Smooth muscle cell (in vitro differentiated cells): ENCODE results near the gene ENTPD2. TPM values are rescaled to one million over a fixed set of nuclear protein-coding genes. Genes with fewer than 3 reads are reported as not detected.
A peak's percentile ranks its signal among the peaks of the same experiment; 100 is the strongest.

Source experiments
- DNase-seq: peaks from one replicate; lab custom pipeline; 2025; ENCODE audit not compliant: unreplicated experiment; lab: John Stamatoyannopoulos, UW
- H2AFZ ChIP-seq: fragments of 200-600 bp; sonication (generic); 2 replicates; pipeline ENCODE4 v1.6.0; 2016; ENCODE audit warnings: antibody characterized with exemption, low read depth, mild to moderate bottlenecking
- H3F3A ChIP-seq: fragments of 200-600 bp; sonication (generic); 2 replicates; pipeline ENCODE4 v1.6.0; 2017; ENCODE audit warnings: antibody characterized with exemption, low read depth
- H3K27ac ChIP-seq: fragments of 200-600 bp; sonication (generic); 2 replicates; pipeline ENCODE4 v1.5.1; 2016; ENCODE audit warnings: low read depth, mild to moderate bottlenecking
- H3K27me3 ChIP-seq: fragments of 200-600 bp; sonication (generic); 2 replicates; pipeline ENCODE4 v1.6.1; 2016; ENCODE audit warnings: low read depth, mild to moderate bottlenecking
- H3K36me3 ChIP-seq: fragments of 200-600 bp; sonication (generic); 2 replicates; pipeline ENCODE4 v1.5.1; 2016; ENCODE audit warnings: low read depth
- H3K4me1 ChIP-seq: fragments of 200-600 bp; sonication (generic); 2 replicates; pipeline ENCODE4 v1.5.1; 2016; ENCODE audit warnings: low read depth
- H3K4me2 ChIP-seq: fragments of 200-600 bp; sonication (generic); 2 replicates; pipeline ENCODE4 v1.6.0; 2016; ENCODE audit warnings: mild to moderate bottlenecking
- H3K4me3 ChIP-seq: fragments of 200-600 bp; sonication (generic); 2 replicates; pipeline ENCODE4 v1.5.1; 2016; ENCODE audit warnings: mild to moderate bottlenecking
- H3K79me2 ChIP-seq: fragments of 200-600 bp; sonication (generic); 2 replicates; pipeline ENCODE4 v1.6.0; 2016; ENCODE audit warnings: low read depth, mild to moderate bottlenecking
- H3K9ac ChIP-seq: fragments of 200-600 bp; sonication (generic); 2 replicates; pipeline ENCODE4 v1.6.0; 2016; ENCODE audit warnings: low read depth
- H3K9me3 ChIP-seq: fragments of 200-600 bp; sonication (generic); replicated peaks from 2 replicates; pipeline ENCODE4 v1.5.1; 2016; ENCODE audit warnings: low read depth
- H4K20me1 ChIP-seq: fragments of 200-600 bp; sonication (generic); 2 replicates; pipeline ENCODE4 v1.6.0; 2016; ENCODE audit warnings: low read depth
- WGBS: methylation state at CpG from one replicate; pipeline ENCODE4 v1.1.7; 2016; ENCODE audit warnings: low lambda C conversion rate; 5-methylcytosine and 5-hydroxymethylcytosine counted together
- polyA plus RNA-seq: library from polyadenylated mRNA; unstranded; fragments of >200 nt; fragmentation: Nextera tagmentation; extraction: Ambion mirVana; gene quantifications from 2 replicates; pipeline ENCODE4 v1.2.1, GENCODE V29; 2016
- total RNA-seq: library from RNA; depleted of rRNA; stranded (reverse); fragments of >200 nt; gene quantifications from 2 replicates; pipeline ENCODE4 v1.2.3, GENCODE V29; 2014
- TF ChIP-seq, protein P1 (sequence below): fragments of 200-600 bp; sonication (generic); IDR thresholded peaks from 2 replicates; pipeline ENCODE4 v1.5.1; 2017; ENCODE audit warnings: borderline replicate concordance, mild to moderate bottlenecking, antibody characterized with exemption; ENCODE audit not compliant: insufficient read depth, poor library complexity, severe bottlenecking

Gene ENTPD2
- total and polyA plus RNA-seq, 2 experiments from 2014 or later, result 0.30 TPM; not detected in 1

DNA sequence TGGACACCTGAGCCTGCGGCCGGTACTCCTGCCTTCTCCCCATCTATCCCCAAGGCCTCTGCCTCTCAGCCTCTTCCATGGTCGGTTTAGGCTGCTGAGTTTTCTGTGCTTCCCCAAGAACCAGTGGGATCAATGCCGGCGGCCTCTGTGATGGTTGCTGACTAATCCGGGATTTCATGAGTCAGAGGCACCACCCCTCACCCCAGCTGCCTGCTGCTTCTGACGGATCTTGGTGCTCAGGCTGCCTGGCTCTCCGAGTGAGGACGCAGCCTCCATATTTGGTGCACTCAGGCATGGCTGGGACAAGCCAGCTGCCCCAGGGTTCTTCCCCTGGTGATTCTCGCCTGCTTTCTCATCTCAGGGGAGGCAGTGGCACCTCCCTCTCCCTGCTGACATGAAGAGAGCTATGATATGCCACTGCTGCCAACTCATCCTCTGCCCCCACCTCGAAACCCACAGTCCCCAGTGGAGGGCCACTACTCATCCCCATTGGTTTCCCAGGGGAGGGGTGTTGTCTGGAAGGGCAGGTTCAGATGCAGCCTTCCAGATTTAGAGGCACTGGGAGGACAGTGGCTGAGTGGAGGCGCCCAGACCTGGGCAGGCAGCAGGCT, 29.6 kb upstream of the ENTPD2 start:
- no peaks in the 10 kb centered on the region for H3K9me3 ChIP-seq
- peaks cover 10% of the 10 kb centered on the region for H3K79me2 ChIP-seq
- H2AFZ ChIP-seq, result no peak overlapping the region
- no peaks in the 10 kb centered on the region for H3K36me3 ChIP-seq
- no peaks in the 10 kb centered on the region for H3K27me3 ChIP-seq
- no peak overlapping the region for H3K4me3 ChIP-seq
- H3K4me1 ChIP-seq, result peaks cover 22% of the 10 kb centered on the region
- 18% methylated on average over 12 of the region's 12 CpGs for WGBS
- H3K4me2 ChIP-seq, result peak overlapping the region; percentile 59
- no peak overlapping the region for H3K9ac ChIP-seq
- peak overlapping the region; percentile 83 for H3K27ac ChIP-seq
- H3F3A ChIP-seq, result peaks cover 29% of the 10 kb centered on the region
- TF ChIP-seq, protein P1, sequence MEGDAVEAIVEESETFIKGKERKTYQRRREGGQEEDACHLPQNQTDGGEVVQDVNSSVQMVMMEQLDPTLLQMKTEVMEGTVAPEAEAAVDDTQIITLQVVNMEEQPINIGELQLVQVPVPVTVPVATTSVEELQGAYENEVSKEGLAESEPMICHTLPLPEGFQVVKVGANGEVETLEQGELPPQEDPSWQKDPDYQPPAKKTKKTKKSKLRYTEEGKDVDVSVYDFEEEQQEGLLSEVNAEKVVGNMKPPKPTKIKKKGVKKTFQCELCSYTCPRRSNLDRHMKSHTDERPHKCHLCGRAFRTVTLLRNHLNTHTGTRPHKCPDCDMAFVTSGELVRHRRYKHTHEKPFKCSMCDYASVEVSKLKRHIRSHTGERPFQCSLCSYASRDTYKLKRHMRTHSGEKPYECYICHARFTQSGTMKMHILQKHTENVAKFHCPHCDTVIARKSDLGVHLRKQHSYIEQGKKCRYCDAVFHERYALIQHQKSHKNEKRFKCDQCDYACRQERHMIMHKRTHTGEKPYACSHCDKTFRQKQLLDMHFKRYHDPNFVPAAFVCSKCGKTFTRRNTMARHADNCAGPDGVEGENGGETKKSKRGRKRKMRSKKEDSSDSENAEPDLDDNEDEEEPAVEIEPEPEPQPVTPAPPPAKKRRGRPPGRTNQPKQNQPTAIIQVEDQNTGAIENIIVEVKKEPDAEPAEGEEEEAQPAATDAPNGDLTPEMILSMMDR, result no peak
- peak; percentile 70 for DNase-seq
- peaks cover 25% of the 10 kb centered on the region for H4K20me1 ChIP-seq

DNA sequence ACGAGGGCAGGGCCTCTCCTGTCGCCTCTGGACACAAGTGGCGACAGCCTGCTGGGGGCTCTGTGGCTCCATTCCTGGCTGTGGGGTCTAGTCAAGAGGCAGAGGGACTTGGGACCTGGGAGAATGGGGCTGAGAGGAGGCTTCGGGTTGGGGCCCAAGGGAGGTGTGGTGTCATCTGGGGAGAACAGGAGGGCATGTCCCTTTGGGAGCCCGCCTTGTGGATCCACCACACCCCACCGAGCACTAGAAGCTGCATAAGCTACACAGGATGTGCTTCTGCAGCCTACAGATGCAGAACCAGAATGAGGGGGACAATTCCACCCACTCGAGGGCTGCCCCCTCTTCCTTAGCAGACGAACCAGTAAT, 29.0 kb upstream of the ENTPD2 start:
- H4K20me1 ChIP-seq, result peaks cover 30% of the 10 kb centered on the region
- H3K4me1 ChIP-seq, result peaks cover 22% of the 10 kb centered on the region
- H3F3A ChIP-seq, result peaks cover 29% of the 10 kb centered on the region
- H3K9ac ChIP-seq, result peak overlapping the region; percentile 7
- H2AFZ ChIP-seq, result no peak overlapping the region
- H3K9me3 ChIP-seq, result no peaks in the 10 kb centered on the region
- TF ChIP-seq, protein P1, result no peak
- H3K36me3 ChIP-seq, result no peaks in the 10 kb centered on the region
- H3K27ac ChIP-seq, result peak overlapping the region; percentile 83
- WGBS, result 72% methylated on average over 8 of the region's 8 CpGs
- H3K4me3 ChIP-seq, result no peak overlapping the region
- no peak for DNase-seq
- H3K27me3 ChIP-seq, result no peaks in the 10 kb centered on the region
- H3K79me2 ChIP-seq, result peaks cover 4% of the 10 kb centered on the region
- peak overlapping the region; percentile 59 for H3K4me2 ChIP-seq

DNA sequence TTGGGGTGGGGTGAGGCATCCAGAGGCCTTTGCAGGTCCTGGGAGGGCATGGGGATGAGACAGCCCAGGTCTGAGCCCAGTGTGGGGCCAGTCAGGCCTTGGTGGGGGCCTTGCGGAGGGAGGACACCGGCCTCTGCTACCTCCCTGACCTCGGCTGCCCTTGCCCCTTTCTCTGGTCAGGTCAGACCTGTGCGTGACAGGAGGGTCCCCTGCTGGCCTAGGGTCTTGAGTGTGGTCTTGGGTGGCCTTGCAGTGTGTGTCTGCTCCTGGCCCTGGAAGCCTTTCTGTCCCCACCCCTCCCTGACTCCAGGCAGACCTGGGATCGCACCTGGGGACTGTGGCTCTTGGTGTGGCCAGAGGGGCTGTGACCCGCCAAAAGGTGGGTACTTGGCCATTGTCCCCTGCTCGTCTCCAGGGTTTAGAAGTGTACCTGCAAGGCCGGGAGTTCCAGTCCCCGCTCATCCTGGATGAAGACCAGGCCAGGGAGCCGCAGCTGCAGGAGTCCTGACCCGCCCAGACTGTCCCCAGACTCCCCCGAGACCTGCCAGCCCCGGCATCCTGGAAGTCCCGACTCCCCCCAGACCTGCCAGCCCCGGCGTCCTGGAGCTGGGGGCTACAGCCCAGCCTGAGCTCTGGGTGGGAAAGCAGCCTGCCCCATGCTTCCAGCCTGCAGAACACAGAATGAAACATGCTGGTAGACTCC, 28.5 kb upstream of the ENTPD2 start:
- peaks cover 17% of the 10 kb centered on the region for H3K4me1 ChIP-seq
- H3K9me3 ChIP-seq, result no peaks in the 10 kb centered on the region
- 95% methylated on average over 16 of the region's 16 CpGs for WGBS
- no peak overlapping the region for H2AFZ ChIP-seq
- no peak for DNase-seq
- H3F3A ChIP-seq, result peaks cover 29% of the 10 kb centered on the region
- H3K27me3 ChIP-seq, result no peaks in the 10 kb centered on the region
- H3K36me3 ChIP-seq, result no peaks in the 10 kb centered on the region
- peak overlapping the region; percentile 59 for H3K4me2 ChIP-seq
- no peak overlapping the region for H3K4me3 ChIP-seq
- H3K79me2 ChIP-seq, result no peaks in the 10 kb centered on the region
- no peak overlapping the region for H3K9ac ChIP-seq
- TF ChIP-seq, protein P1, result no peak
- peak overlapping the region; percentile 83 for H3K27ac ChIP-seq
- peaks cover 30% of the 10 kb centered on the region for H4K20me1 ChIP-seq
